ENCODE data around the gene RTP3.
A peak's percentile ranks its signal among the peaks of the same experiment; 100 is the strongest.

RTP3 gene

GRCh38 chr3:46497556-46498265 is at the start of gene RTP3:
TSS of gene RTP3 (plus strand) at chr3:46497976. CDS start at chr3:46498063, 87 bp downstream.
- DNase-seq (ENCODE audit: low spot score), result no peak

DNA sequence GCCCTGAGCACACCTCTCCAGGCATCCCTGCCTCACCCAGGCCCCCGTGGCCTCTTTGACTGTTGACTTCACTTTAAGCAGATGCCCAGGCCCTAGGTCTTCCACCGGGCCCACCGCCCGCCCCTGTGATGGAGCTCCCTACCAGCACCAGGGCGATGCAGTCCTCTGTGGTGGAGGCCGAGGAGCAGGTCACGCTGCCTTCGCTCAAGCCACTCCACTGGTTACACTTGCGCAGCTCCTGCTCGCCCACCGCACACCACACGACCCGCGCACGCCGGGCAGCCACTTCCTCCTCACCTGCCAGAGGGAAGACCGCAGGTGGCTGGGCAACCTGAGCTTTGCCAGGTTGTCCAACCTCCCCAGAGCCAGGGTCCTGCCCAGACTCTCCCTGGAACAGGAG is 49.1 kb upstream of the RTP3 start:
- DNase-seq (ENCODE audit: low spot score), result no peak

- no peak for DNase-seq (ENCODE audit: low spot score)
These were observed 47.8 kb upstream of the RTP3 start for GRCh38 chr3:46449755-46450552.

GRCh38 chr3:46453526-46454208 is 44.1 kb upstream of the RTP3 start:
- no peak for DNase-seq (ENCODE audit: low spot score)

DNA sequence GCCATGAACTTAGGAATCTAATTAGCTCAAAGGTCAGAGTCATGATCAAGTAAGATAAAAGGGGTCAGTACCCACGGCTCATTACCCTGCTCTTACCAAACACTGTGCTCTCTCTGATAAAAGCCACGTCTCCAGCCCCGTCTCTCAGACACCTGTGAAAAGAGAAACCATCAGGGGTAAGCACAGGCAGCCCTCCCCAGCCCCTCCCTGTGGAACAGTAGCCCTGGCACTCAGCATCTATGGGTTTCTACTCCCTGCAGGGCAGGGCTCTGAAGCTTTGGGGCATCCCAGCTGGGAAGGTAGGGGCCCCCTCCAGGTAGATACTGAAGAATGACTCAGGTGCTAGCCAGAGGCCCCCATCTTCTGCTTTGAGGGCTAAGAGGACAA is 43.6 kb upstream of the RTP3 start:
- DNase-seq (ENCODE audit: low spot score), result no peak

DNA sequence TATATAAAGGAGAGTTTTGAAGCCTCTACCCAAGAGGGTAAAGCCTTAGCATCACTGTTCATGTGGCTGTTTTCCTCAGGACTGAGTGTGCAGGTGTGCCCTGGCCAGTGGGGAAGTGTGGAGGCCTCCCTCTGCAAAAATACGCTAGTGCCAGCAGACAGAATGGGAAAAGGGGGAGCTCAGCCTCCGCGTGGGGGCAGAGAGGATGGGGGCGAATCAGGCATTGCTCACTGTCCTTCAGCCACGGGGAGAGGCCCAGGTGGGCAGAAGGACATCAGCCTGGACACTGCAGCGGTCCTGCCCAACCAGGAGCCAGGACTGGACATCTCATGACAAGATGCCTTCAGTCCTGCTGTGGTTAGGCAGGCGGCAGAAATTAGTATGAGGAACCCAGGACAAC is 43.2 kb upstream of the RTP3 start:
- DNase-seq (ENCODE audit: low spot score), result no peak

GRCh38 chr3:46455231-46456115 is 42.3 kb upstream of the RTP3 start:
- no peak for DNase-seq (ENCODE audit: low spot score)

DNA sequence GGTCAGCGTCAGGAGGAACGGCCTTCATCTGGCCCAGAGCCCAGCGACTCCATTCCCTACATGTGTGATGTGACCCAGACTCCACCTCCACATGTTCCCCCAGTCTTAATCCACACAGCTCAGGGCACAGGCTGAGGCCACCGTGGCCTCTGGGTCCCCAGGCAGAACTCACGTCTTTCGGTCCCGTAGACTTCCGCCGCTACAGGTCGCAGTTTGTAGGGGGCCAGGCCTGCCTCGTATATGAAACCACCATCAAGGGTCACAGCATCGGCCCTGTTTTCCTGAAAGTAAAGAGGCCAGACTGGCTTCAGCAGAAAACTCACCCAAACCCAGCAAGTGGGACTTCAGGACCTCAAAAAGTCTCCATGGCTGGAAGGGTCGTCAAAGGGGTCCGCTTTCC is 41.7 kb upstream of the RTP3 start:
- DNase-seq (ENCODE audit: low spot score), result no peak

GRCh38 chr3:46460051-46460450 is 37.7 kb upstream of the RTP3 start:
- no peak for DNase-seq (ENCODE audit: low spot score)

- DNase-seq (ENCODE audit: low spot score), result peak; percentile 16
These were observed 35.7 kb upstream of the RTP3 start for GRCh38 chr3:46462111-46462510.

GRCh38 chr3:46462511-46462910 is 35.3 kb upstream of the RTP3 start:
- no peak for DNase-seq (ENCODE audit: low spot score)

DNA sequence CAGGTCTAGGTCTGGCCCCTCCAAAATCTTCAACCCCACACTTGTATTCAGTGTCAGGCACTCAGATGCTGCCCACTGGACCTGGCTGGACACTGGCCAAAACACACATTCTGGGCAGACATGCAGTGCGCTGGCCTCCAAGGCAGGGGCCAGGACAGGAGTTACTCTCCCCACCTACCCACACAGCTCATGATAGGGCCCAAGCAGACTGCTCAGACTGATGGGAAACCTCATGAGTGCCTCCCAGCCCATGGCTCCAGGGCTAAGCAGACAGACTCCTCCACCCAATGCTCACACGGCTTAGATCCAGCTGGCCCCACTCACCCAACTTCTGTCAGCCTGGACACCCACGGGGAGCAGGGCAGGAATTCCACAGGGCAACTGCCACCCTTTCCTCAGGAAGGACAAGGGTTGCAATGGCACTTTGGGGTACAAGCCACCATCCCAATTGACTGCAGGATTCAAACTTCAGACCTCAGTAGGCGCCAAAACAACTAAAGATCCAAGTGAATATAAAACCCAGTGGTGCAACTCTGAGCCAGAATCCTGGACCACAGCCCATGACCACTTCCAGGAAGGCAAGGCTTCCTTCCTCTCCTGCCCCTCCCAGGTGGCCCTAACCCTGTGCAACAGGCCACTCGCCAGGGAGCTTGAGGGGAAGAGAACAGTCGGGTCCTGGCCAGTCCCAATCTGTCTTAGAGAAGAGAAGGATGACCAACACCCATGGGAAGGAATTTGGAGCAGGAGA is 34.5 kb upstream of the RTP3 start:
- DNase-seq (ENCODE audit: low spot score), result no peak

- no peak for DNase-seq (ENCODE audit: low spot score)
These were observed 33.9 kb upstream of the RTP3 start for GRCh38 chr3:46463868-46464241.

DNA sequence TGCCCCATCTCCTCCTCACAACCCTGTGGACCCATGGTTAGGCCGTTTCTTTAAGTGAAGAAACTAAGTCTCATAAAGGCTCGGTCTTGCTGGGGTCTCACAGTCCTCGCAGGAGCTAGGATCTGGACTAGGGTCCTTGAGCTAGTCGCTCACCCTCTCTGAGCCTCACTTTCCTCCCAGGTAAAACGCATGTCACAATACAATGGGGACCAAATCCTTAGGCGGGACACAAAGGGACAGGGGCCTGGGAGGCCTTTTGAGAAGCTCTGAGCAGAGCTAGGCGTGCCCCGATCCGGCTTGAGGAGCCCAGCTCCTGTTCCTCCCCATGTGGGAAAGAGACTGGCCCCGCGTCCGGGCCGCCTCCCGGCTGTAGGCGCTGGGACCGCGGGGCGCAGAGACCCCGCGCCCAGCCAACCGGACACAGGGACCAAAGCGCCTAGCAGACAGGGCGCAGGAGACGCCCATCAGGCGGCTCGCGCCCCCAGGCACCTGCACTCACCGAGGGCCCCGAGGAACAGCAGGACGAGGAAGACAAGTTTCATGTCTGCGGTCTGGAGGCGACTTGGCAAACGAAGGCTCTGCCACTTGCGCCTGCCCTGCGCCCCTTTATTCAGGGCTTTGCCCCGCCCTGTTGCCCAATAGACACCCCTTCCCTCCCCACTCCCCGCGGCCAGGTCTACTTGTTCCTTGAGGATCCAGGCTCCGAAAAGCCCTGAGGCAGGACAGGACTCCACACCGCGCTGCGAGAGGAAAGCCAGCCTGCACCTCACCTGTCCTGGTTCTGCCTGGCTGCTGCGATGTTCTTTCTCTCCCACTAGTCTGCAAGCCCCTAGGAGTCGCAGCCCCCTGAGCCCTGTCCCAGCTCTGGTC is 33.2 kb upstream of the RTP3 start, which contains the start of gene LTF:
Gene LTF, minus strand, starts transcription at position 580 of the 870 bp plus-strand sequence. Its CDS starts 38 bp downstream, at position 542.
- no peak for DNase-seq (ENCODE audit: low spot score)

DNA sequence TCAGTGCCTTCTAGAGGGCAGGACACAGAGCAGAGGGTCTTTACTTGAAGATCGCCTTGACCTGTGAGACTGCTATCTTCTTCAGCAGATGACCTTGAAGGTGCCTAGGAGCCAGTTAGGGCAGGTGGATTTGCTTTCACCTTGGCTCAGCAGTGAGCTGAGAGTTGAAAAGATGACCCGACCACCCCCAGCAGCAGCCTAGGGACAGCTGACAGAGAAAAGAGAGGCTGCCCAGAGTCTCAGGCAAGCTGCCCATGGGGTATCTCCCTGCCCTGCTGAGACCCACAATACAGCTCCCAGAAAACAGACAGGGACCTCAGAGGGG is 32.6 kb upstream of the RTP3 start:
- DNase-seq (ENCODE audit: low spot score), result no peak

DNA sequence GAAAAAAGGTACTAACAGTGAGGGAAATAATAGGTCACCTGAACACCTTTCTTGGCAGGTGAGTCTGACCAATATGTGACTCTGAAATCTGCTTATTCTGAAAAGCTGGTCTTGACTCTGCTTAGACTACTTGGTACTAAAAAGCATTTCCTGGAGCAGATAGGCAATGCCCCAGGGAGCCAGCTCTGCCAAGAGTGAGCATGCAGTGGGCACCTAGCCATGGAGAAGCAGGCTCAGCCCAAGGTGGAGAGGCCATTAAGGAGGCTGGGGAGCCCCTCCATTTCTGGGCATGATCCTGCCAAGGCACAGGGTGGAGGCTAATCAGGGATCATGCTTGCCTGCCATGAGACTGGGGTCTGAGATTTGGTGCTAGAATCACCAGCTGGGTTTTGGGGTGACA is 31.5 kb upstream of the RTP3 start:
- no peak for DNase-seq (ENCODE audit: low spot score)

DNA sequence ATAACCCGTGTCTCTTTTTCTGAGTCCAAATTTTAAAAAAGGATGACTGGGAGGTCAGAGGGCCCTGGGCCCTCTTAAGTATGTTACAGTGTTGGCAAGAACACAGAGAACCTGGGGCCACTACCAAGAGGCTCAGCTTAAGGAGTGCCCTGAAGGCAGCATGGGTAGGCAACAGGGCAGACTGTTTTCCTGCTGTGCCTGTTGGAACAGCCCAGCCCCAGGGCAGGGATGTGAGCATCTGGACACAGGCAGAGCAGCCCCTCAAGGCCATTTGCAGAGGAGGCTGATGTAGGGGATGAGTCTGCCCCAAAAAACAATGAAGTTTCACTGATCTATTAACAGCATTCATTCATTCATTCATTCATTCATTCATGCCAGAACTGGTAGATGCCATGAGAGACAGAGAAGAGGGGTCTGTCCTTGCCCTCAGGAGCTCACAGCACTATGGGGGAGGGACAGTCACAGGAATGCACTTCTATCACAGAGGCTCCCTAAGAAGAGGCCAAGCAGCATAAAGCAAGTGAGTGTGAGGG is 30.8 kb upstream of the RTP3 start:
- DNase-seq (ENCODE audit: low spot score), result no peak

GRCh38 chr3:46467562-46467961 is 30.2 kb upstream of the RTP3 start:
- no peak for DNase-seq (ENCODE audit: low spot score)

DNA sequence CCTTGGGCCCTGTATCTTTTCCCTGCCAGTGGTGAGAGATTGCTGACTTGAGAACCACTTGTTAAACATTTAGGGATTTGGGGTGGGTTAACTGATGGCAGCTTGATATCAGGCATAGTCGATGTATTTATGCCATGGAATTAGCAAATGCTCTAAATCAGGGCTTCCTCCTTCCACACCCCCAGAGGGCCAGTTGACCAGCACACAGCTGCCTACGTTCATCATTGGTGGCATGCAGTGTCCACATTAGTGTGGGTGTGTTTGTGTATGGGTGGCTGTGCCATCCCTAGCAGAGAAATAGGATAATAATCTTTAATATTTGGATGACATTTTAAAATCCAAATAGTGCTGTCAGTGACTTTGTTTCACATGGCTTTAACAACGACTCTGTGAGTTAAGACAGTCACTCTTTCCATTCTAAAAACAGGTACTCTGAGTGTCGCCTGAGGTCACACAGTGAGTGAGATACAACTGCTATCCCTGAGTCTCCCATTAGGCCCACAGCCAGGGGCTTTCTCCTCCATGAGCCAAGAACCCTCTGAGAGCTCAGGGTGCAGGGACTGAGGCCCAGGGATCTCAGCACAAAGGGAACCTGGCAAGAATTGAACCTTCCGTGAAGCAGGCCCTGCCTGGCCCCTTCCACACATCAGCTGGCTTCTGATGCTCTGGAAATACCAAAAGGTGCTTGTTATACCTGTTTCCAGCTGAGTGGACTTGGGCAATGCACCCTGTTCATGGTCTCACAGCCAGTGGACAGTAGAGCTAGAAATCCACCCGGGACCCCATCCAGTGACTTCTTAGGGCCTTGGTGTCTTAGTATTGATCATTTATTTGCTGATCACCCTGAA is 28.8 kb upstream of the RTP3 start:
- no peak for DNase-seq (ENCODE audit: low spot score)
